ENCODE results near the gene ANXA5. TPM values are rescaled to one million over a fixed set of nuclear protein-coding genes. Genes with fewer than 3 reads are reported as not detected.

The ANXA5 gene
- total and polyA plus RNA-seq, 2 experiments from 2014 or later, result 129 to 181 TPM

- H3K4me3 Mint-ChIP-seq, result no peak overlapping the region
- H3K36me3 Mint-ChIP-seq (ENCODE audit: low read depth), result no peaks in the 10 kb centered on the region
- H3K4me1 Mint-ChIP-seq, result peaks cover 25% of the 10 kb centered on the region
- Histone ChIP-seq H4K20me1 (replicated peaks; ENCODE audit: insufficient read depth) (no peaks in the 10 kb centered on the region), H3K4me2 (no peak overlapping the region), H3K36me3 (ENCODE audit: insufficient read depth) (no peaks in the 10 kb centered on the region), H3K27ac (ENCODE audit: low read depth) (no peak overlapping the region), H3K4me3 (no peak overlapping the region), H3F3A (replicated peaks; ENCODE audit: low read depth) (0 out of 2 replicates have a peak, but pooled peaks cover 6% of the 10 kb centered on the region), H2AFZ (no peak overlapping the region), H3K9me2 (ENCODE audit: insufficient read depth) (no peaks in the 10 kb centered on the region), H3K4me1 (ENCODE audit: insufficient read depth) (peaks cover 18% of the 10 kb centered on the region), H3K27me3 (ENCODE audit: insufficient read depth) (peaks cover 12% of the 10 kb centered on the region; the same call in 1 of the 2 replicates), H3K79me2 (replicated peaks; ENCODE audit: insufficient read depth) (no peaks in the 10 kb centered on the region)
- DNase-seq (ENCODE audit: low spot score), result no peak
- no peak overlapping the region for H3K27ac Mint-ChIP-seq
- H3K9me3 Mint-ChIP-seq, result peaks cover 3% of the 10 kb centered on the region; the same call in 2 of the 3 replicates
- ATAC-seq, result no peak
- TF ChIP-seq CREB1 (CRISPR knock-in tag; IDR thresholded peaks at IDR 0.05; ENCODE audit: low read depth) (no peak), CTCF (conservative IDR thresholded peaks at IDR 0.05; ENCODE audit: low read depth in 2 of 2) (no peak)
- H3K27me3 Mint-ChIP-seq (ENCODE audit: insufficient read depth, low read depth, poor library complexity), result peaks cover 8% of the 10 kb centered on the region
Measured at GRCh38 chr4:121701263-121701662, 4.5 kb upstream of the ANXA5 start.

- Histone ChIP-seq H3K27me3 (ENCODE audit: insufficient read depth) (peaks cover 12% of the 10 kb centered on the region; the same call in 1 of the 2 replicates), H3F3A (replicated peaks; ENCODE audit: low read depth) (0 out of 2 replicates have a peak, but pooled peaks cover 6% of the 10 kb centered on the region), H3K36me3 (ENCODE audit: insufficient read depth) (no peaks in the 10 kb centered on the region), H3K9me2 (ENCODE audit: insufficient read depth) (no peaks in the 10 kb centered on the region), H3K4me2 (peak overlapping the region; percentile 94; the same call in 1 of the 2 replicates), H2AFZ (no peak overlapping the region), H3K79me2 (replicated peaks; ENCODE audit: insufficient read depth) (peaks cover 23% of the 10 kb centered on the region), H3K27ac (ENCODE audit: low read depth) (no peak overlapping the region), H3K4me1 (ENCODE audit: insufficient read depth) (peaks cover 16% of the 10 kb centered on the region), H4K20me1 (replicated peaks; ENCODE audit: insufficient read depth) (no peaks in the 10 kb centered on the region), H3K4me3 (peak overlapping the region; percentile 86; the same call in 1 of the 2 replicates)
- peaks cover 3% of the 10 kb centered on the region; the same call in 2 of the 3 replicates for H3K9me3 Mint-ChIP-seq
- H3K4me3 Mint-ChIP-seq, result no peak overlapping the region
- H3K27ac Mint-ChIP-seq, result no peak overlapping the region
- no peak for ATAC-seq
- H3K27me3 Mint-ChIP-seq (ENCODE audit: insufficient read depth, low read depth, poor library complexity), result peaks cover 10% of the 10 kb centered on the region
- H3K36me3 Mint-ChIP-seq (ENCODE audit: low read depth), result peaks cover 3% of the 10 kb centered on the region; the same call in 1 of the 3 replicates
- DNase-seq (ENCODE audit: low spot score), result no peak
- no peak for TF ChIP-seq ZNF331 (CRISPR knock-in tag; IDR thresholded peaks at IDR 0.05; ENCODE audit: low read depth)
- no peak for TF ChIP-seq NANOG (IDR thresholded peaks at IDR 0.05; ENCODE audit: borderline replicate concordance)
- TF ChIP-seq CREB1 (CRISPR knock-in tag; IDR thresholded peaks at IDR 0.05; ENCODE audit: low read depth), result no peak
- TF ChIP-seq ZNF462 (CRISPR knock-in tag; IDR thresholded peaks at IDR 0.05), result no peak
- TF ChIP-seq ETS1 (IDR thresholded peaks at IDR 0.05), result no peak
- TF ChIP-seq CTCF (conservative IDR thresholded peaks at IDR 0.05; ENCODE audit: low read depth in 2 of 2), result no peak
- no peak for TF ChIP-seq ZNF114 (CRISPR knock-in tag; IDR thresholded peaks at IDR 0.05)
- TF ChIP-seq JUNB (IDR thresholded peaks at IDR 0.05; ENCODE audit: unreplicated experiment), result no peak
- no peak for TF ChIP-seq EZH2 (IDR thresholded peaks at IDR 0.05; ENCODE audit: low read depth, unreplicated experiment)
- peaks cover 22% of the 10 kb centered on the region for H3K4me1 Mint-ChIP-seq
Measured at GRCh38 chr4:121698236-121698671, 1.5 kb upstream of the ANXA5 start.
